Endometrial microvascular endothelial cells (primary cell): Measurements from ENCODE around the gene MT1G. TPM values are rescaled to one million over a fixed set of nuclear protein-coding genes. Genes with fewer than 3 reads are reported as not detected.
"Not testable (repeated sequence)": the region's sequence is repeated elsewhere in the genome, so short reads cannot be mapped to it uniquely, and the experiment has no call there.

Source experiments
- in situ Hi-C: cut with HindIII; loops from 2 replicates; pipeline ENCODE4 v1.10.0; 2017; ENCODE audit warnings: low sequenced_read_pairs, low pct_unique_long_range_greater_than_20kb; ENCODE audit errors: inconsistent ontology term
- total RNA-seq: library from RNA; depleted of rRNA; stranded (reverse); fragments of >200 nt; gene quantifications from one replicate; pipeline ENCODE4 v1.2.3, GENCODE V29; 2015; ENCODE audit errors: inconsistent ontology term

MT1G gene
- not detected for total RNA-seq

GRCh38 chr16:56667581-56668571 is at the start of gene MT1G:
MT1G (minus strand) TSS chr16:56668065; CDS start chr16:56667993, 72 bp downstream.
- in situ Hi-C loops, result no loop called here

GRCh38 chr16:56717532-56717931 is 49.7 kb upstream of the MT1G start:
- in situ Hi-C loops, result not testable (repeated sequence)

GRCh38 chr16:56716761-56717160 is 48.9 kb upstream of the MT1G start:
- in situ Hi-C loops, result no loop called here

GRCh38 chr16:56715126-56715525 is 47.3 kb upstream of the MT1G start:
- in situ Hi-C loops, result no loop called here

- in situ Hi-C loops, result no loop called here
Measured at GRCh38 chr16:56713794-56714193, 45.9 kb upstream of the MT1G start.

- in situ Hi-C loops, result no loop called here
Measured at GRCh38 chr16:56711862-56712261, 44.0 kb upstream of the MT1G start.

- in situ Hi-C loops, result no loop called here
Measured at GRCh38 chr16:56710181-56710737, 42.4 kb upstream of the MT1G start.

- in situ Hi-C loops, result no loop called here
Measured at GRCh38 chr16:56709443-56710040, 41.7 kb upstream of the MT1G start.

- in situ Hi-C loops, result no loop called here
Measured at GRCh38 chr16:56708525-56709442, 40.9 kb upstream of the MT1G start.

- in situ Hi-C loops, result no loop called here
Measured at GRCh38 chr16:56702836-56703235, 35.0 kb upstream of the MT1G start.

- in situ Hi-C loops, result no loop called here
Measured at GRCh38 chr16:56701534-56701933, 33.7 kb upstream of the MT1G start.

- in situ Hi-C loops, result no loop called here
Measured at GRCh38 chr16:56700631-56701030, 32.8 kb upstream of the MT1G start.

- in situ Hi-C loops, result no loop called here
Measured at GRCh38 chr16:56700195-56700594, 32.3 kb upstream of the MT1G start.

- in situ Hi-C loops, result no loop called here
Measured at GRCh38 chr16:56697456-56698155, 29.7 kb upstream of the MT1G start.

GRCh38 chr16:56695246-56695645 is 27.4 kb upstream of the MT1G start:
- in situ Hi-C loops, result no loop called here

GRCh38 chr16:56691885-56692284 is 24.0 kb upstream of the MT1G start:
- in situ Hi-C loops, result no loop called here

- in situ Hi-C loops, result no loop called here
Measured at GRCh38 chr16:56690420-56691122, 22.7 kb upstream of the MT1G start.

GRCh38 chr16:56689171-56689570 is 21.3 kb upstream of the MT1G start:
- in situ Hi-C loops, result no loop called here
